ENCODE measurements around the gene ASF1B.
"Not testable (repeated sequence)": the region's sequence is repeated elsewhere in the genome, so short reads cannot be mapped to it uniquely, and the experiment has no call there.

The ASF1B gene

DNA sequence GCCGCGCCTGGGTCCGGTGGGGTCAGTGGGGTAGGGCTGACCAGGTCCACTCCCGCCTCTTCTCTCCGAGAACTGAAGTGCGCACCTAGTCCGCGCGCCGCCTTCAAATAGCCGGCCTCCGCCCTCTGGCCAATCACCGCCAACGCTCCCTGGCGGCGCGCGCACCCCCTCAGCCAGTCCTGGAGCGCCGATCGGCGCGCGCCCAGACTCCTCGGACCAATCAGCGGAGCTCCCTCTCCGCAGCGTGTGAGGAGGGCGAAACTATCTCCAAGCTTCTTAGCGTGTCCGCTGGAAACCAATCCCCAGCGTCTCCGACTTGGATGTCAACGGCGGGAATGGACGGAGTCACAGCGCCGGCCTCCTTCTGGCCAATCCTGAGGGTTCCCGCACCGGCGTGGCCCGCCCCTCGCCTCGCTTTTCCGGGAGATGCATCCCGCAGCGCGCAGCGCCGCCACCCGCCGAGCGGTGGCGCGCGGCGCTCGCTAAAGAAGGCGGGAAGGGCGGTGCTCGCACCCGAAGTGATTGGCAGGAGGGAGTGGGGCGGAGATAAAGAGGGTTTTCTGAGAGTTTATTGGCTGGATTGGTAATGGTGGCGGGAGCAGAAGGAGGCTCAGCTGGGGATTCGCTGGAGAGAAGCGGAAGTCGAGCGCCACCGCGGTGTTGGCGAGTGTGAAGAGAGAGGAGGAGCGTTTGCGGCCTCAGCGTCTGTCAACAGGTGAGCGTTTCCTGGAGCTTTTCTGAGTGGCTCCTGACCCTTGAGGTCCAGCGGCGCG is at the start of gene ASF1B:
Gene ASF1B (minus strand): TSS at position 81 of the 773 bp plus-strand sequence. CDS start 133 bp downstream, outside the sequence.
- DNase-seq = peak; percentile 100

DNA sequence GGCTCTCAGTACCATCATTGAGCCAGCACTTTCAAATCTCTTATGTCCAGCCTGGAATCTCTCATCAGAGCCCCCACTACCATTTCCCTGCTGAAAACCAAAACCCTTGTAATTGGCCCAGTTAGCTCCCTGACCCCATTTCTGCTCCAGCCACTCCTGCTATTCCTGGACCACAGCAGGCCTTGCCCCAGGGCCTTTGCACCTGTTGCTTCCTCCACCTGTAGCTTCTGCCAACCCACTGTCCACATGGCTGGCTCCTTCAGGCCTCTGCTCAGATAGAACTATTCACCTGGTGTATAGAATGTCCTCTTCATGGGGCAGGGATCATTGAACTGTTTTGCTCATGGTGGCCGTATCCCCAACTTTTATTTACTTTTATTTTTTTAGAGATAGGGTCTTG is 49.3 kb upstream of the ASF1B start:
- DNase-seq = not testable (repeated sequence)

DNA sequence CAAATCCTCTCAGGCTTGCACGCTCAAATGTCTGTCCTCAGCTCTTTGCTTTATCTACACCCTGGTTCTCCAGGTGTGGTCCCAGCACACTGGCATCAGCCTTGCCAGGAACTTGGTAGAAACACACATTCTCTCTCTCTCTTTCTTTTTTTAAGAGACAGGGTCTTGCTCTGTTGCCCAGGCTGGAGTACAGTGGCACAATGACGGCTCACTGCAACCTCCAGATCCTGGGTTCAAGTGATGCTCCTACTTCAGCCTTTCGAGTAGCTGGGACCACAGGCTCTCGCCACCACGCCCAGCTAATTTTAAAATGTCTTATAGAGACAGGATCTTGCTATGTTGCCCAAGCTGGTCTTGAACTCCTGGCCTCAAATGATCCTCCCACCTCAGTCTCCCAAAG is 48.8 kb upstream of the ASF1B start:
- DNase-seq = no peak

DNA sequence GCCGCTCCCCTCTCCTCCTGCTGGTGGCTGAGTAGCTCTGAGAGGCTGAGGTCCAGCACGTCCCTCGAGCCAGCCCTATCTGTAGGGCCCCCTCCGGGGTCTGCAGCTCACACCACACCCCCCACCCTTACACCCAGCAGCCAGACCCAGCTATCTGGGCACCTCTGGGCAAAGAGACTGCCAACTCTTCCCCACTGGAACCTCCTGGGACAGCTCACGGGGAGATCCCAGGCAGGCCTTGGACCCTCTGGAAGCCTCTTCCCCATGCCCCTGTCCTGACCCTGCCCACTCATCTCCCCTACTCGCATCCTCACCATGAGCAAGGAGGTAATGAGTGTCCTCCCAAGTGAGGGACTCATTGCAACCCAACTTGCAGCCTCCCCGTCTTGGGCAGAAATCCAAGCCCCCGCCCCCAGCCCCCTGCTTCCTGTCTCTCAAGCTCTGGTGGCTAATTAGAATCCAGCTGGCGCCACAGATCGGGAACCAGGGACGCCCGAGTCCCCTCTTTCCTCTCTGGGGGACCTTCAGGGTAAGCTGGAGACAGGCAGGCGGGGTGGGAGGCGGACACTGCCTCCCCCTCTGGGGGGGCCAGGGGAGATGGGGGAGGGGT is 47.5 kb upstream of the ASF1B start:
- DNase-seq = peak; percentile 64

- no peak for DNase-seq
Observed at GRCh38 chr19:14182476-14182875, 46.1 kb upstream of the ASF1B start.

GRCh38 chr19:14181906-14182305 is 45.5 kb upstream of the ASF1B start:
- no peak for DNase-seq

GRCh38 chr19:14181199-14181598 is 44.8 kb upstream of the ASF1B start:
- not testable (repeated sequence) for DNase-seq

DNA sequence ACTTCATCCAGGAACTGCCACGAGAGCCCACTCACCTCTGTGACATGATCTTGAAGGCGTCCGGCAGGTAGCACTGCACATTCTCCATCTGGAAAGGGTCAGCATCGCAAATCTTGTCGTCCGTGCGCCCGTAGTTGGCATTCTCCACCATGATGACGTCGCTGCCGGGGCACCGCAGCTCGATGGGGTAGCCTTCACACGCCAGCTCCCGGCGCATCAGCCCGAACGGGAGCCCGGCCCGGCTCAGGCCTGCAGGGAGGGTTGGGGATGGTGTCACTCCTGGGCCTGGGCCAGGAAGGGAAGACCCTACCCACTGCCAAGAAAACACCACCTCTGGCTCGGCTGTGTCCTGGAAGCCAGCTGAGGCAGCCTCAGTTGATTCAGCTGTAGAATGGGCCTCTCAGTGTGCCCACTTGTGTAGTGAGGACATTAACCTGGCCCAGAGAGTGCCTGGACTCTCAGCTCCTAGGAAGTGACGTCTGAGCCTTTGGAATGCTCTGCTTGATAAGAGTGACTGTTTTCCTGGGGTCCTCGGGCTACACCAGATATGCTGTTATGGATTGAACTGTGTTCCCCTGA is 41.2 kb upstream of the ASF1B start:
- DNase-seq = no peak

GRCh38 chr19:14175351-14175792 is 39.0 kb upstream of the ASF1B start:
- DNase-seq = no peak

DNA sequence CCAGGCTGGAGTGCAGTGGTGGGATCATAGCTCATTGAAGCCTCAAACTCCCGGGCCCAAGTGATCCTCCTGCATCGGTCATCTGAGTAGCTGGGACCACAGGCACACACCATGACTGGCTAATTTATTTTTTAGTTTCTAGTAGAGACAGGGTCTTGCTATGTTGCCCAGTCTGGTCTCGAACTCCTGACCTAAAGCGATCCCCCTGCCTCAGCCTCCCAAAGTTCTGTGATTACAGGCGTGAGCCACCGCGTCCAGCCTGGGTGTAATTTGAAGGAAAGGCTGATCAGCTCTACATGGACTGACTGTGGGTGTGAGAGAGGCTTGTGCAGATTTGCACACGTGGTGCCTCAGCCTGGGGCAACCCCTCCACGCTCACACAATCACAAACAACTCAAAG is 38.5 kb upstream of the ASF1B start:
- no peak for DNase-seq

- DNase-seq = no peak
Observed at GRCh38 chr19:14168993-14169392, 32.6 kb upstream of the ASF1B start.

GRCh38 chr19:14168259-14168972 is 32.0 kb upstream of the ASF1B start:
- DNase-seq = no peak

GRCh38 chr19:14167576-14168138 is 31.3 kb upstream of the ASF1B start:
- DNase-seq = no peak

GRCh38 chr19:14166999-14167575 is 30.7 kb upstream of the ASF1B start:
- no peak for DNase-seq

GRCh38 chr19:14165990-14166830 is 29.8 kb upstream of the ASF1B start:
- no peak for DNase-seq

DNA sequence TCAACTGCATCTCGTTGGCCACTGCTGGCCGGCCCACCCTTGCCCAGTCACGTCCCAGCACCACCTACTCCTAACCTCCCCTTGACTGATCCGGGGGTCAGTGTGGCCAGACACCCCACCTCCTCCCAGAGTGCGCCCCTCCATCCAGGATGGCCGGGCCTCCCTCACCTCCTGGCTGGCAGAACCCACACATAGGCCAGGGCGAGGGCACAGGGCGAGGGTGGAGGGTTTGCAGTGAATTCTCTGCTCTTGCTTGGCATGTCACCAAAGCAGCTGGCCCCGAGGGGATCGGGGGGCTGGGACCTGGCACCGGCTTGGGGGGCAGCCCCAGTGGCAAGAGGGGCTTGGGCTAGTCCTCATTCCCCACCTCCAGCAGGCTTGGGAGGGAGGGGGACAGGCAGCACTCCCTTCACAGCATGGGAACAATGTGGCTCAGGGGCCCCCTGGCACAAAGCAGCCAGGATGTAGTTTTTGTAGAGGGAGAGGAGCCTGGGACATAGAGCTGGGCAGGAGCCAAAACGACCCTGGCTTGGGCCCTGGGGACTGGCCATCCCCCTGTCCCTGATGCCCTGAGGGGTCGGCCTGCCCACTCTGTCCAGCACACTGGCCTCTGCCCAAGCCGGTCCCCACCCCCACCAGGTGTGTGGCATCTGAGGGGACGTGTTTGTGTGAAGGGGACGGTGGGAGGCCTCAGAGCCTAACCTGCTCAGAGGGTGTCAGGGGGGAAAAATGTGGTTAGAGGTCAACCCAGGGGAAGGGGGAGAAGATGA is 28.5 kb upstream of the ASF1B start:
- no peak for DNase-seq

DNA sequence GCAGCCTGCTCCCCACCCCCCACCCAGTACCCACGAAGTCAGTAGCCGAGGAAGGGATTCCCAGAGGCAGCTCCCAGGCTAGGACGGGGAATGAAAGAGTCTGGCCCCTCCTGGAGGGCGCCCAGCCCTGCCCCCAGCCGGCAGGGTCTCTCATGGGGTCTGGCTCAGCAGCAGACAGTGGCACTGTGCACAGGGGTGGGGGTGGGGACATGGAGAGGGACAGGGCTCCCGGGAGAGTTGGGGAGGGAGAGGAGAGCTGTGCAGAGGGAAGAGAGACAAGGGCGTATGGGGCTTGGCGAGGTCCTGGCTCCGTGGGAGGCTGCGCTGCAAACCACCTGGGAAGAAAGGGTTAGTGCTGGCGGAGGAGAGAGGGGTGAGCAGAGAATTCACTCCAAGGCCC is 27.7 kb upstream of the ASF1B start:
- DNase-seq = no peak

GRCh38 chr19:14162871-14163297 is 26.5 kb upstream of the ASF1B start:
- DNase-seq = no peak

GRCh38 chr19:14161305-14161704 is 24.9 kb upstream of the ASF1B start:
- no peak for DNase-seq

GRCh38 chr19:14160017-14160703 is 23.8 kb upstream of the ASF1B start:
- DNase-seq = no peak
